ENCODE results near the gene TWIST2. TPM values are rescaled to one million over a fixed set of nuclear protein-coding genes. Genes with fewer than 3 reads are reported as not detected.
A peak's percentile ranks its signal among the peaks of the same experiment; 100 is the strongest.

Gene TWIST2
- total RNA-seq, 1 donor from 2014 or later: 6.8 TPM

DNA sequence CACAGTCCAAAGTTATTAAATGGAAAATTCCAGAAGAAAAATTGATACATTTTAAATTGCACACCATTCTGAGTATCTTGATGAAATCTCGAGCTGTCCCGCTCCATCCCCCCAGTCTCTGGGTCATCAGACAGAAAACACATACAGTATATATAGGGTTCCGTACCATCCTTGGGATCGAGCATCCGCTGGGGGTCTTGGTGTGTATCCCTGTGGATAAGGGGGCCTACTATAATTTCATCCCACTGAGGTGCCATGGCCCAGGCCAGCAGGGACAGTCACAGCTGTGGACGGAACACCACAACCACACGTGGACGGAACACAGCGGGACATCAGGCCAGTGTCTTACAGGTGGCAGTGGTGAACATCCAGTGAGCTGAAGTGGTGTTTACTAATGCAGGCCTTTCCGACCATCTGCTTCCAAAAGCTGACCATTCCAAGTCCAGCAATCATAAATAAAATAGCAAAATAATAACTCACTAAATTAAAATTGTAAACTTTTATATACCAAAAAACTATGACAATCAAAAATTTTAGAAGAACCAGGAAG lies 14.0 kb downstream of the TWIST2 start:
- Histone ChIP-seq H3K27me3 (ENCODE audit: control insufficient read depth in 3 of 3, insufficient read depth in 3 of 3, low read length in 3 of 3) (peaks cover 0 to 13% (median 11%) of the 10 kb centered on the region in 3 donors), H3K4me3 (ENCODE audit: low read length in 3 of 3) (no peak overlapping the region), H3K27ac (ENCODE audit: low read depth, low read length) (no peak overlapping the region), H3K36me3 (ENCODE audit: control insufficient read depth in 3 of 3, insufficient read depth in 3 of 3, low read length in 3 of 3) (no peaks in the 10 kb centered on the region), H3K4me1 (ENCODE audit: control insufficient read depth in 3 of 3, insufficient read depth in 3 of 3, low read length in 3 of 3) (peaks cover 5 to 9% (median 9%) of the 10 kb centered on the region in 3 donors), H3K9ac (ENCODE audit: low read depth in 1 of 3, low read length in 3 of 3) (no peak overlapping the region), H3K9me3 (ENCODE audit: control insufficient read depth in 3 of 3, low read length in 3 of 3) (no peaks in the 10 kb centered on the region)

DNA sequence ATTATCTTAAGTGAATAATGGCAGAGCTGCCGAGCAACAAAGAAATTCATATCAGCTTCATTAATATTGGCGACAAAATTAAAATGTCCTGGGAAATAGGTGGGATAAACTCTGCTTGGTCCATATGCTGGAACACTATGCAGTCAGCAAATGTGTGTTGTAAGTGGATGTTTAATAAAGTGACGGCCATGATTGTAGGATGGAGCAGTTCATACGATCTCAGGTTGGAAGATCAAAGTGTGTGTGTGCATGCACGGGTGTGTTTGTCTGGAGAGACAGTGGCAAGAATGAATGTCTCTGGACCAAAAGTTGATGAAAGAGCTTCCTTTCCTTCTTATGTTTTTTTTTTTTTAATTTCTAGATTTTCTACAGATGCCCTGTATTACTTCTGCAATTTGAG lies 14.8 kb downstream of the TWIST2 start:
- no peak overlapping the region for H3K9ac ChIP-seq (ENCODE audit: low read depth in 1 of 3, low read length in 3 of 3)
- H3K36me3 ChIP-seq (ENCODE audit: control insufficient read depth in 3 of 3, insufficient read depth in 3 of 3, low read length in 3 of 3): no peaks in the 10 kb centered on the region

DNA sequence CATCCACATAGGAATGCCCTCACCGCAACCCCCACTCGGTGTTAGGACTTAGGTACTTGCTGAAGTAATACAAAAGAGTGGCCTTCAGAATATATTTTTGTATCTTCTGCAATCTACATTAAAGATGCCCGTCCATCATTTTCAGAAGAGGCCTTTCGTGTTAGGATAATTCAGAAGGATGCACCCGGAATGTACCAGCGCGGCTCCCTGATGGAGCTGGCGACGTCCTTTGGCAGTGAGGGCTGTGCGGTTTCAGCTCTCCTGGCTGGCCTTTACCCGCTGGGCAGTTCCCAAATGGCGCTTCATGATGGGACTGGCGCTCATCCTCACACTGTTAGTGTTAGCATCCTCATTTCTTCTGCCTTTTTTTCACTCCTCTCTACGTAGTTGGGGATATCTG lies 15.3 kb downstream of the TWIST2 start:
- Histone ChIP-seq H3K27me3 (ENCODE audit: control insufficient read depth in 3 of 3, insufficient read depth in 3 of 3, low read length in 3 of 3) (peaks cover 3 to 11% (median 9%) of the 10 kb centered on the region in 3 donors), H3K27ac (ENCODE audit: low read depth, low read length) (no peak overlapping the region), H3K9me3 (ENCODE audit: control insufficient read depth in 3 of 3, low read length in 3 of 3) (no peaks in the 10 kb centered on the region), H3K4me1 (ENCODE audit: control insufficient read depth in 3 of 3, insufficient read depth in 3 of 3, low read length in 3 of 3) (peaks cover 5 to 12% (median 9%) of the 10 kb centered on the region in 3 donors), H3K36me3 (ENCODE audit: control insufficient read depth in 3 of 3, insufficient read depth in 3 of 3, low read length in 3 of 3) (no peaks in the 10 kb centered on the region), H3K4me3 (ENCODE audit: low read length in 3 of 3) (no peak overlapping the region), H3K9ac (ENCODE audit: low read depth in 1 of 3, low read length in 3 of 3) (no peak overlapping the region)

More for the DNA sequence above, 14.8 kb downstream of the TWIST2 start:
- H3K9me3 ChIP-seq (ENCODE audit: control insufficient read depth in 3 of 3, low read length in 3 of 3): no peaks in the 10 kb centered on the region
- H3K27me3 ChIP-seq (ENCODE audit: control insufficient read depth in 3 of 3, insufficient read depth in 3 of 3, low read length in 3 of 3): peaks cover 0 to 11% (median 9%) of the 10 kb centered on the region in 3 donors
- peaks cover 5 to 9% (median 9%) of the 10 kb centered on the region in 3 donors for H3K4me1 ChIP-seq (ENCODE audit: control insufficient read depth in 3 of 3, insufficient read depth in 3 of 3, low read length in 3 of 3)
- H3K27ac ChIP-seq (ENCODE audit: low read depth, low read length): no peak overlapping the region
- H3K4me3 ChIP-seq (ENCODE audit: low read length in 3 of 3): no peak overlapping the region

DNA sequence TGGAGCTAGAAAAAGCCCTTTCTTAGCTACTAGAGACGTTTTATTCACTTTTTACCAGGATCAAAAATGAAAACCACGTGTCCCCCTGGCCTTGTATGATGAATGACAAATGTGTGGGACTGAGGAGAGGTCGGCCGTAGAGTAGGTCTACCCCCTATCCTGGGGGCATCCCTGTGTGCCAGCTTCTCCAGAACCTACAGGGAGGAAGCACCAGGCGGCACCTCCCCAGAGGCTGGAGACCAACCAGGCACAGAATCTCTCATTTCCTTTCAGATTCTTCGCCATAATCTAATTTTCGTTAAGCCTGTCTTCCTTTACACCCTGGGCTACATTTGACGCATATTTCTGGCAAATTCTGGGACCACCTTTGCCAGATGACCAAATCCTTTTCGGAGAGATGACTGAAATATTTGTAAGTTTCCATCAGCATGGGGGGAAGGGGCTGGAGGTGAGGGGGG lies 15.9 kb downstream of the TWIST2 start:
- Histone ChIP-seq H3K4me3 (ENCODE audit: low read length in 3 of 3) (no peak overlapping the region), H3K9me3 (ENCODE audit: control insufficient read depth in 3 of 3, low read length in 3 of 3) (no peaks in the 10 kb centered on the region), H3K4me1 (ENCODE audit: control insufficient read depth in 3 of 3, insufficient read depth in 3 of 3, low read length in 3 of 3) (peaks cover 8 to 17% (median 13%) of the 10 kb centered on the region in 3 donors), H3K27ac (ENCODE audit: low read depth, low read length) (peak overlapping the region; percentile 54), H3K27me3 (ENCODE audit: control insufficient read depth in 3 of 3, insufficient read depth in 3 of 3, low read length in 3 of 3) (peaks cover 7 to 15% (median 11%) of the 10 kb centered on the region in 3 donors), H3K9ac (ENCODE audit: low read depth in 1 of 3, low read length in 3 of 3) (no peak overlapping the region), H3K36me3 (ENCODE audit: control insufficient read depth in 3 of 3, insufficient read depth in 3 of 3, low read length in 3 of 3) (no peaks in the 10 kb centered on the region)

DNA sequence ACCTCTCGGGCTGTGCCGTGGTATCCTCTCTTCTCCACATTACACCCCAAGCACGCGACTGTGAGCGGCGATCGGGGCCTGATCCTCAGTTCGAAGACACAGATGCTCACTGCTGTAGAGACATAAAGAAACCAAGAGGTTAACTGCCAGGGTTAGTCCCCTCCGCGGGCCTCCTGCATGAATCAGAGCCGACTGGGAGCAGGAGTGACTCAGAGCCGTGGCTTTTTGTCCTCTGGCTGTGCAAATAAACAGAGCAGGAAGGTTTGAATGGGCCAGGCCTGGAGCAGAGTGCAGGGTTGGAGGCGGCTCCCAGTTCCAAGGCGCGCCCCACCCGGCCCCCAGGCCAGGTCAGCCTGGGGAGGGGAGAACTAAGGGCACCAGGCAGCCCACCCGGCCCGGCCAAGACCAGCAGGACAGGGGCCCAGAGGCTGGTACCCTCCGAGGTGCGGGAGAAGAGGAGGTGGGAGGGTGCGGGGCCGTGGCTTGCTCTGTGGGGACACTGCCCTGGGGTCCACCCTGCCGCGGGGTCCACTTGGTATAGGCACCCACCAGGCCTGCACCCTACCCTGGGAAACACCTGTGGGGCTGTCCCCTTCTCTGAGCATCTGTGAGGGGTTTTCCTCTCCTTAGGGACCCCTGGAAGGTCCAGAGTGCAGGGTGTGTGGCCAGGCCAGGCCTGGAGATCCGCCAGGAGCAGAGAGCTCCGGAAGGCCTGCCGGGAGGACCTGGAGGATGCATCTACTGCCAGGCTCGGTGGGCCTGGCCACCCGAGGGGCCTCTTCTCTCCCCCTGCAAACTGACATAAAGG lies 16.5 kb downstream of the TWIST2 start:
- peaks cover 9 to 15% (median 11%) of the 10 kb centered on the region in 3 donors for H3K27me3 ChIP-seq (ENCODE audit: control insufficient read depth in 3 of 3, insufficient read depth in 3 of 3, low read length in 3 of 3)
- H3K4me1 ChIP-seq (ENCODE audit: control insufficient read depth in 3 of 3, insufficient read depth in 3 of 3, low read length in 3 of 3): peaks cover 11 to 23% (median 19%) of the 10 kb centered on the region in 3 donors
- no peak overlapping the region for H3K4me3 ChIP-seq (ENCODE audit: low read length in 3 of 3)
- H3K9ac ChIP-seq (ENCODE audit: low read depth in 1 of 3, low read length in 3 of 3): peak overlapping the region in 1 of 3 donors; percentile 3
- peak overlapping the region; percentile 54 for H3K27ac ChIP-seq (ENCODE audit: low read depth, low read length)
- H3K9me3 ChIP-seq (ENCODE audit: control insufficient read depth in 3 of 3, low read length in 3 of 3): no peaks in the 10 kb centered on the region
- no peaks in the 10 kb centered on the region for H3K36me3 ChIP-seq (ENCODE audit: control insufficient read depth in 3 of 3, insufficient read depth in 3 of 3, low read length in 3 of 3)

DNA sequence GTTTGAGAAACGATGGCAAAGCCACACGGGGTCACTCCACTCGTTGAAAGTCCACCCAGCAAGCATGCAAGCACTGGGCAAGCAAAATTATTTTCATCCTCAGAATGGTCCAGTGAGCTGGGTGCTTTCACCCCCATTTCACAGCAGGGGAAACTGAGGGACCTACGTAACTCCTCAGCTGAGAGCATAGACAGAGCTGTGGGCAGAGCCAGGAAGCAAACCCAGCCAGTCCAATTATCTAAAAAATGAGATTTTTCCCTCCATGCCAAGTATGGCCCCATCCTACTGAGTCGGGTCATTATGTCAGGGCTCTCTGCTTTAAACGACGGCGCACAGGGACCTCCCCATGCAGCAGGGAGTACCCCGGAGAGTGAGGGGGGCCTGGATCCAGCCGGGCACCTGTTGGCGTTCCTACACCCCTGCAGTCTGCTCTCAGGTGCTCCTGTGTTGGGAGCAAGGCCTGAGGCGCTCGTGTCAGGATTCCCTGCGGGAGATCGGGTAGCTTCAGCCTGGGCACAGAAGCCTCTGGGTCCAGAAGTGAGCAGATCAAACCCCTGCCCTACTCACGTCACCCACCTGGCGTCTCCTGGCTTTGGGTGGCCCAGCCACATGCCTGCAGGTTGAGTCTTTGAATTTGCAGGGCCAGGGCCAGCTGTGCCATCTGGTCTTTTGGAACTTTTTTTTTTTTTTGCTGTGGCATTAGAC lies 17.3 kb downstream of the TWIST2 start:
- H3K36me3 ChIP-seq (ENCODE audit: control insufficient read depth in 3 of 3, insufficient read depth in 3 of 3, low read length in 3 of 3): no peaks in the 10 kb centered on the region
- H3K4me1 ChIP-seq (ENCODE audit: control insufficient read depth in 3 of 3, insufficient read depth in 3 of 3, low read length in 3 of 3): peaks cover 11 to 24% (median 19%) of the 10 kb centered on the region in 3 donors
- H3K27ac ChIP-seq (ENCODE audit: low read depth, low read length): no peak overlapping the region
- no peak overlapping the region for H3K4me3 ChIP-seq (ENCODE audit: low read length in 3 of 3)
- no peaks in the 10 kb centered on the region for H3K9me3 ChIP-seq (ENCODE audit: control insufficient read depth in 3 of 3, low read length in 3 of 3)
- no peak overlapping the region for H3K9ac ChIP-seq (ENCODE audit: low read depth in 1 of 3, low read length in 3 of 3)
- H3K27me3 ChIP-seq (ENCODE audit: control insufficient read depth in 3 of 3, insufficient read depth in 3 of 3, low read length in 3 of 3): peaks cover 6 to 11% (median 9%) of the 10 kb centered on the region in 3 donors

DNA sequence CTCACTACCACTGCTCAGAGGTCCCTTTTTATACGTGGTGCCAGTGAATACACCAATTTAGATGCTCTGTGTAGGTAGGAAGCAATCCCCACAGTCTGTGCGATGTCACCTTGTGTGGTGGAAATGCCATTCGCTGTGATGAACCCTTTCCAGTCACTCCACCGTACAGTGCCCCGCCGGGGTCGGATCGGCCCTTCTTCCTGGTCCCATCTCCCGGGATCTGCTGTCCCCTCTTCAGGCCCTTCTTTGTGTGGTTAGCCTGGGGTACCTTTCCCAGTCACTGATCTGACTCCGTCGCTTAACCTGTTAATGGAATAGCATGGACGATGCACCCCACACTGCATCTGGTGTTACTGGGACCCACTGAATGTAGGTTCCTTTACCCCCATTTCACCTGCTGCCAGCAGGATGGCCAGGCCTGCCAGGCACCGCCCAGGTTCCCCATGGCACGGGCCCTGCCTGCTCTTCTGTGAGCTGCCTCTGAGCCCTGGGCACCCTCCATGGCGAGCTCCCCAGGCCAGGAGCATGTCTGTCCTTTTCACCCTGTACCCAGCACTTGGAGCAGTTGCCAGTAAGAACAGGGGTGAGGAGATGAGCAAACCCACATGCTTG lies 18.0 kb downstream of the TWIST2 start:
- Histone ChIP-seq H3K9me3 (ENCODE audit: control insufficient read depth in 3 of 3, low read length in 3 of 3) (no peaks in the 10 kb centered on the region), H3K4me3 (ENCODE audit: low read length in 3 of 3) (no peak overlapping the region), H3K27ac (ENCODE audit: low read depth, low read length) (no peak overlapping the region), H3K4me1 (ENCODE audit: control insufficient read depth in 3 of 3, insufficient read depth in 3 of 3, low read length in 3 of 3) (peaks cover 11 to 24% (median 19%) of the 10 kb centered on the region in 3 donors), H3K36me3 (ENCODE audit: control insufficient read depth in 3 of 3, insufficient read depth in 3 of 3, low read length in 3 of 3) (no peaks in the 10 kb centered on the region), H3K9ac (ENCODE audit: low read depth in 1 of 3, low read length in 3 of 3) (no peak overlapping the region), H3K27me3 (ENCODE audit: control insufficient read depth in 3 of 3, insufficient read depth in 3 of 3, low read length in 3 of 3) (peaks cover 5 to 11% (median 9%) of the 10 kb centered on the region in 3 donors)

DNA sequence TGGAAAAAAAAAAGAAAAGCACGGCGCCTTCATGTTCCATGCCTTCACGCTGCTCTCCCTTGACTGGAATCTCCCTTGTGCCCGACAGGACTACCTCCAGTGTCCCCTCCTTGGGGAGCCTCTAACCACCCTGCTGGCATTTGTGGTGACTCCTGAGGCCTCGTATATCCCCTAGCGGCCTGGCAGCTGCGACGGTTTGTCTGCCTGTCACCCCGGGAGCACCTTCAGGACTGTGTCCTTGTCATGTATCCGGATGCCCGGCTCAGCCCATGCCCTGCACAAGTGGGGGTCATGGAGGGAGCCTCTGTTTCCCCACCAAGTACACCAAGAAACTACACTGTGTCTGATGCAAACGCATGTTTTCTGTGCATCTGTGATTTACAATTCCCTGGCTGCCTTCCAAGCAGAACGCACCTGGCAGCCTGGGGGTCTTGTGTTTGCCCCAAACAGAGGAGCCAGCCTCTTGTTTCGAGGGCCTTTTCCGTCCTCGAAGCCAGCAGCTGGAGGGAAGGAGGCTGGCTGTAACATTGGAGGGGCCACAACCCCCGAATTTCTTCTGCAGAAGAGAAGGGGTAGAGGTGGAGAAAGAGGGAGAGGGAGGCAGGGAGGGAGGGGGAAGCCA lies 18.9 kb downstream of the TWIST2 start:
- Histone ChIP-seq H3K27me3 (ENCODE audit: control insufficient read depth in 3 of 3, insufficient read depth in 3 of 3, low read length in 3 of 3) (peaks cover 2 to 11% (median 9%) of the 10 kb centered on the region in 3 donors), H3K9ac (ENCODE audit: low read depth in 1 of 3, low read length in 3 of 3) (no peak overlapping the region), H3K4me3 (ENCODE audit: low read length in 3 of 3) (no peak overlapping the region), H3K9me3 (ENCODE audit: control insufficient read depth in 3 of 3, low read length in 3 of 3) (no peaks in the 10 kb centered on the region), H3K27ac (ENCODE audit: low read depth, low read length) (no peak overlapping the region), H3K36me3 (ENCODE audit: control insufficient read depth in 3 of 3, insufficient read depth in 3 of 3, low read length in 3 of 3) (no peaks in the 10 kb centered on the region), H3K4me1 (ENCODE audit: control insufficient read depth in 3 of 3, insufficient read depth in 3 of 3, low read length in 3 of 3) (peaks cover 11 to 24% (median 19%) of the 10 kb centered on the region in 3 donors)

DNA sequence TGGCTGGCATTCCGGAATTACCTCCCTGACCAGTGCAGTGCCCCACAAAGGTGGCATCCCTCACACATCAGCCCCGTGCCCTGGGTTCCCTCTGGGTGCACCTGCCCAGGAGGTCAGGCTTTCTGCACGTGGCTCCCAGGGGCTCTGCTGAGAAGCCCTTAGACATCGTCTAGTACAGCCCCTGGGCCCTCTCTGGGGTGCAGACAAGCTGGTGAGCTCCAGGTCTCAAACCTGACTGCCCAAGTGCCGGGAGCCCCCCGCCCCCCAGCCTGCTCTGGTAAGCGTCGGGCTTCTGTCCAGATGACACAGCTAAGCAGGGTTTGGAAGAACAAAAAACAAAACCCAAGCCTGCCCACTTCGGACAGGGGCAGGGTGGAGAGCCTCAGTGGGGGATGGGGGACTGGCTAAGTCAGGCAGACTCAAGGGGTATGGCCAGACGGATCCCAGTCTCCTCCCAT lies 20.2 kb downstream of the TWIST2 start:
- Histone ChIP-seq H3K36me3 (ENCODE audit: control insufficient read depth in 3 of 3, insufficient read depth in 3 of 3, low read length in 3 of 3) (no peaks in the 10 kb centered on the region), H3K9me3 (ENCODE audit: control insufficient read depth in 3 of 3, low read length in 3 of 3) (no peaks in the 10 kb centered on the region), H3K27me3 (ENCODE audit: control insufficient read depth in 3 of 3, insufficient read depth in 3 of 3, low read length in 3 of 3) (peaks cover 0 to 17% (median 9%) of the 10 kb centered on the region in 3 donors), H3K9ac (ENCODE audit: low read depth in 1 of 3, low read length in 3 of 3) (no peak overlapping the region), H3K4me1 (ENCODE audit: control insufficient read depth in 3 of 3, insufficient read depth in 3 of 3, low read length in 3 of 3) (peaks cover 11 to 24% (median 19%) of the 10 kb centered on the region in 3 donors), H3K4me3 (ENCODE audit: low read length in 3 of 3) (no peak overlapping the region), H3K27ac (ENCODE audit: low read depth, low read length) (no peak overlapping the region)
